CD4-positive, alpha-beta T cell treated with Interleukin-4 for 4 hours (primary cell): ENCODE results near the gene TENM4.

Source experiments
- DNase-seq: peaks from one replicate; pipeline ENCODE4 v3.0.0-alpha.2; 2020

Gene TENM4

GRCh38 chr11:78823588-78823987 is 617.2 kb downstream of the TENM4 start:
- no peak for DNase-seq

DNA sequence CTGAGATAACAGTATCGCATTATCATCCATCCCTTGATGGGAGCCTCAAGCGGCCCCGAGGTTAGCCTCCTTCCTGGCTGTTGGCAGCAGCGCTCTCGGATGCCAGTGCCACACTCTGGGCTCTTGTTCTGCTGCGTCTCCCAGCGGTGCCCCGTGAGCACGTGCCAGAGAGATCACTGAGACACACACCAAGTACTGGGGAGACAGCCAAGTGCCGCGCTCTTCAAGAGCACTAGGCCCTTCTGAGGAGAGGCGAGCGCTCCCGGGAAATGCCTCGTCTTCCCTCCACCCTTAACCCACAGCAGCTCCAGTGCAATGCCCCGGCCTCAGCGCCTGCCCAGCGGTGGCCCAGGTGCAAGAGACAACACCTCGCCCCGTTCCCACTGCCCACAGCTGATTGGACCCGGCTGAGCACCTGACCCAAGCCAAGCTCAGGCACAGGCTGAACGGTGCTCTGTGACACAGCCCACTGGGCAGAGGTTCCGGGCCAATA is 617.9 kb downstream of the TENM4 start:
- no peak for DNase-seq

- DNase-seq: no peak
Measured at GRCh38 chr11:78821371-78822306, 619.2 kb downstream of the TENM4 start.

DNA sequence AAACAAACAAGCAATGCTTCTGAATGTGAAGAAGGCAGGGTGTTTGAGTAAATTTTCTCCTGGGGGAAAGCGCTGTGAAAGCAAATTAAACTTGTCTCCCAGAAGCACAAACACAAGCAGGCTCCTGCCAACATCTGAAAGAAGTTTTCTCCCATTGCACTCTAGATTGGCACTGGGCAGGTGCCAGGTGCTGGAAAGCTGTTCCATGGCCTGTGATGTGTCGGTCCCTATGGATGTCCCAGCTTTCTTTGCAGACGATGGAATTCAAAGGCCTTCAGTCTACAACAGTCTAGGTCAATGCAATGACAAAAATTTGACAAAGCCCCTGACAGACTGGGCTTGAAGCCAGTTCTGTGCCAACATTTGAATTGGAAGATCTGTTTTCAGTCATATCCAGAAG is 620.1 kb downstream of the TENM4 start:
- DNase-seq: no peak

DNA sequence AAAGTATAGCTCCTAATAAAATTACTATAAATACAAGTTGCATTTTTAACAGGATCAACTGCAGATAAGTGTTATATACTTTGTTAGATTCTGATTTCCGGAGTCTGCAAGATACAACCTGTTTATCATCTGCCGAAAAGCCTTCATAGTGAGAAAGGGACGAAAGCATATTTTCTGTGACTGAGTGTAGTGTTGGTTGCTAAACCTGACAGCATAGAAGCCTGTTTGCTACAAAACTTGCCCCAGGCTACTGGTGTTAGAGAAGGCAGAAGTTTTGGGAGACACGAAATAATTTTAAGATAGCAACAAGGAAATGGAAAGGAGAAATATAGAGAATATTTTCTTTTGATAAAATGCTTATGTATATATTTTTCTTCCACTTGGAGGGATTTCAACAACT is 622.6 kb downstream of the TENM4 start:
- DNase-seq: no peak

DNA sequence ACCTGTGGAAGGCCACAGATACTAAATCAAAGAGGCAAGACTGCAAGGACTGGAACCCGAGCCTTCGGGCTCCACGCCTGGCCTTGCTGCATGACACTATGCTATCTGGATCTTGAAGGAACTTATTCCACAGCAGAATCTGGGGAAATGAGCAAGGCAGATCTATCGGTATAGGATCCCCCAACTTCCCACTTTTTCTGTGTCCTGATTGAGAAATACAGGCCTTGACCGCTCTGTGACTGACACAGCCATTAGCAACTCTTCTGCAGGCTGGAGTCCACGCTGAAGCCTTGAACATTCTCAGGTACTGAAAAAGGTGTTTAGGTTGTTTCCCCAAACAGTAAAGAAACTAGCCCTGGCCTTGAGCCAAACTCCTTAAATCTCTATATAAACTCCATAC is 625.0 kb downstream of the TENM4 start:
- no peak for DNase-seq

GRCh38 chr11:78812513-78813293 is 628.1 kb downstream of the TENM4 start:
- DNase-seq: no peak

- DNase-seq: no peak
Measured at GRCh38 chr11:78810559-78811009, 630.2 kb downstream of the TENM4 start.

DNA sequence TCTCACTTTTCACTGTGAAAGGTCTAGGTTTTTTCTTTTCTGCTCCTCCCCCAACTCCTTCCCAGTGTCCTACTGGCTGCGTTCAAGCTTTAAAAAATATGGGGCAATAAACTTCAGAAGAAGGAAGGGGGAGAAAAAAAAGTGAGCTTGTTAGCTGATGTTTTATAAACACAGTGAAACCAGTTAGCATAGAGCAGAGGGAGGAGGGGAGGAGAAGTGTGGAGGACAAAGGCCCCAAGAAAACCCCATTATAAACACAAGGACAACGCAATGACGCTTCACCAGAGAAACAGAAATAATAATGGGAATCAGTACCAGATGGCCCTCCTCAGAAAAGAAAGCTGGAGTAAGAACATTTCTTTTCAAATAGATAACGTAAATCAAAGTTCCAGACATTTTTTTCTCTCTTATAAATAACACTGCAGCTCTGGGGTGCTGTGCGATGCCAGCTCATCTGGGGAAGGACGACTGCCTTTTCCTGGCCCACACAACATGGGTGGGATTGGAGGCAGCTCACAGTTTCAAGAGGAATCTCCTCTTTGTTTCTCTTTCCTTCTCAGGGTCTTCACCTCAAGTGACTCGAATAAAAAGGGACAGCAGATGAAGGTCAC is 630.8 kb downstream of the TENM4 start:
- DNase-seq: no peak

DNA sequence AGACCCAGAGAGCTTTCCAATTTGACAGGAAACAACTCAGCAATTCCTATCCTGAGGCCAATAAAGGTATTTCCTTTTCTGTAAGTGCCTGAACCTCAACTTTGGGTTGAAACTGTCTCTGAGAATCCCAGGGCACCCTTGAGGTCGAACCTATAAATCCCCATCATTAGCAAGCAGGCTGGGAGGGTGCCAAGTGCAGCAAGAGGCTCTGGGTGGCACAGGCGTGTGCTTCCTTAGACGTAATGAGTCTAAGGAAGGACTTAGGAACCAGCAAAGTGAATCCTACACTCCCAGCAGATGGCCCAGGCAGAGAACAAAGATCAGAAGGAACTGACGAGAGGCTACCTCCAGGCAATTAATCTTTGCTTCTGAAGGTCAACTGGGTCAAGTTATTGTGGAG is 631.9 kb downstream of the TENM4 start:
- DNase-seq: no peak

DNA sequence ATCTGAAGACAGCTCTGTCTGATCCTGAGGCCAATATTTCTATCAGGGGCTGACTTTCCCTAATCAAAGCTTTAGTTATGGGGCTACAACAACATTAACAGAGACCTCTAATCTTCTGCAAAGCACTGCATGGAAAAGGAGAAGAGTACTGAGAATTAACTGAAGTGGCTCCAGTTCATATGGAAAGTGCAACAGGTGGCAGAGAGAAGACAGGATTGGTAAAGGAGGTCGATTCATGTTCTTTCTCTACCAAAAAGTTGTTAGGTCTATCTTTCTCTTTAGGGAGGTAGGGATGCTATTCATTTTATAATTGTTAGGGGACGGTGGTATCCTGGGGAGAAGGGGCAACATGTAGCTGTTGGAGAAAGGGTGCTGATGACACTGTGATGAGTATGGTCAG is 633.5 kb downstream of the TENM4 start:
- DNase-seq: no peak

- DNase-seq: no peak
Measured at GRCh38 chr11:78806214-78807004, 634.4 kb downstream of the TENM4 start.

DNA sequence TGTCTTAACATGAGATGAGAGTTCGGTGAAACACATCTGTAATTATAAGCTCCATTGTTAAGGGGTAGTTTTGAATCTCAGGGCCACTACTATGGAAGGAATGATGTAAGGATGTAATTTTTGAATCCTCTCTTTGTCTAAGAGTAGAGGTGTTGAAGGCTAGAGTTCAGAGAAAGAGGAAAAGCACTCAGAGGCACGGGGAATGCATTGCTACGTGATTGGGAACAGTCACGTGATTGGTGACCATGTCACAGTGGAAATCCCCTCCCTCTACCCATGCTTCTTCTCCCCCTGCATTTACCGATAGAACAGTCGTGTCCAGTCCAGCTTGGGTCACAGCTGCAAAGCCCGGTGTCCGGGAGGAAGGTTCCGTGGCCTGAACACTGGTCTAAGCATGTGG is 635.8 kb downstream of the TENM4 start:
- no peak for DNase-seq

GRCh38 chr11:78803995-78804394 is 636.8 kb downstream of the TENM4 start:
- DNase-seq: no peak

DNA sequence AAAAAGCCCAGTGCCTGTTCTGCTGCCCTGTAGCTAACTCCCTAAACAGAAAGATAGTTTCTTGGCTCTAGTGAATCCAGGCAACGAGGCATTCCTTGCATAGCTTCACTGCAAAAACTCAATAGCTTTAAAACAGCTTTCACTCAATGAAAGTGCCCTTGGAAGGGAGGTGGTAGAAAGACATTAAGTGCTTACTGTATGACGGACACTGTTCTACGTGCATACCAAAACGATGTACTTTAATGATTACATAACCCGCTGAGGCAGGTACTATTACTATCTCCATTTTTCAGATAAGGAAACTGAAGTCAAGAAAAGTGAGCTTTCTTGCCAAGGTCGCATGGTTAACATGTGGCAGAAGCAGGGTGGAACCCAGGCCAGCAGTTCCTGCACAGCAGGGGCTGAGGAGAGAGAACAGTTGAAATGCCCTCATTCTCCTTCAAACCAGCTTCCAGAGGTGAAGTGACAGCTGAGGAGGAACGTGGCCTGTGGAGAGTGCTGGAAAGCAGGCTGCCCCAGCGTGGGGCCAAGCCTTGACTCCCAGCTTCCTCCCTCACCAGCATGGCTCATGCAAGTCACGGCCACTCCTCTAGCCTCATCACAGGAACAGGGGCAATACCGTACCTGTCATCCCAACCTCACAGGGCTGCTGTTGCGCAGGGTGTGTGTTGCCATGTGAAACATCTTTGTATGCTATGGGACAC is 638.6 kb downstream of the TENM4 start:
- DNase-seq: no peak

- DNase-seq: no peak
Measured at GRCh38 chr11:78801161-78801884, 639.5 kb downstream of the TENM4 start.

GRCh38 chr11:78800756-78801155 is 640.1 kb downstream of the TENM4 start:
- DNase-seq: no peak

DNA sequence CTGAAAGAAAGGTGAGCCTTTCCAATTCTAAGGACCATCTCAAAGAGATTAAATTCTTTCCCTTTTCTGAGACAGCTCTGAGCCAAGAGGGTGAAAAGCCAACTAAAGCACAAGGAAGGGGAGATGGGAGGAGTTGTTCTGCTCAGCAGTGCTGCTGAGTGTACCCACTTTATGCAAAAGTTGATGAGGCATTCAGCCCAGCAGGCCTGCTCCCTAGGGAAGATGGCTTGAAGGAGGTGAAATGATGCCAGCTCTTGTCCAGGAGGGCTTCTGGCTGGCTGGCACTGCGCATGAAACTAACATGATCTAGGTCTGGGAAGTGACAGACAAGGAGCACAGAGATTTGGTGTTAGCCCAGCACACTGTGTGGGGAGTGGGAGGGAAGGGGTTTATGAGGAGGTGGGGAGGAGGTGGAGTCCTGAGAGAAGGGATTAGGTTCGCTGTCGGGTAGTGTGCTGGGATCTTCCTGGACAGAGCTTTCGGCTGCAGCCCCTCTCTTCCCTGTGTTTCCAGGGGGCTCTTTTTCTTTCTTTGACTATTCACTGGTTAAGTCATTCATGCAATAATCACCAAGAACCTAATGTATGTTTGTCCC is 640.6 kb downstream of the TENM4 start:
- no peak for DNase-seq

DNA sequence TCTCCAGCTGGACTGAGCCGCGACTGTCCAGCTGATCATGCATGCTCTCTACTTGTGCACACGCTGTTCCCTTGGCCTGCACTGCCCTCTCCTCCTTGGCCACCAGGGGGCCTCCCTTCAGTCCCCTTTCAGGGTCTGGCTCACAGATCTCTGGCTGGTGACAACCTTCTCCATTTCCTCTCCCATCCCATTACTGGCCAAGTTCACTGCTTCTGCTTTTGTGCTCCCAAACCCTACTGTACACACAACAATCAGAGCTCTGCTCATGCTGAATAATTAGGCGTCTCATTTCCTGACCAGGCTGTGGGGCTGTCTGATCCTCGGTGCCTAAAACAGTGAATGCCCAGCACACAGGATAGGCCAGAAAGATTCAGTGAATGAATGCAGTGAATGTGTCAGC is 642.2 kb downstream of the TENM4 start:
- DNase-seq: no peak

DNA sequence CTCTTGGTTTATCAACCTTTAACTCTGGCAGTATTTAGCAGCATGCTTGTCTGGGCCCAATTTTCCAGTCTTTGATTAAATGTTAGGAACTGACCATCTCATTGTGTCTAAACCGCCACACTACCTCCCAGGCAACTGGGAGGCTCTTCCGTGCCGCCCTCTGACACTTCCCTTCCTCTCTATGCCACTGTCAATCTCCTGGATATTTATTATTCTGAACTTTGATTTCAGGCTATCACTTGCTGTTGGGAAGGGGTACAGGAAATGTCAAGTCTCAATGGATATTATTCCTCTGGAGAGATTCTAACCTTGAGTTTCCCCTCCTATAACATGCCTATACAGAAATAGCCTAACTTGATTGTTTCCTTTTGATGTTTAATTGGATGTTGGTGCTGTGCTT is 643.3 kb downstream of the TENM4 start:
- no peak for DNase-seq

DNA sequence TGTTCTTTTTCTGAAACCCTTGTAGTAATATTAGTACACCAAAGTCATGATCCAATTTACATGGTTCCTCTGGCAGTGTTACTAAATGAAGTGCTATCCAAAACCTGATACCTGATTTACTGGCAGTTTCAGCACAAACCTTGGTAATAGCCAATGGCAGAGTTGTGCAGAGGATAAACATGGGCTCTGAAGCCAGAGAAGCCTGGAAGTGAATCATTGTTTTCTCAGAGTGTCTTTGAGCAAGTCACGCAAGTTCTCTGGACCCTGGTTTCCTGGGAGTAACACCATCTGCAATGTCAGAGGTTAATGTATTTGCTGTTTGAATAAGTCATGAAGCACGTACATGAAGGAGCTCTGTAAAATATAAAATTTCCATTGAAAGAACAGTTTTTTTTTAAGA is 643.9 kb downstream of the TENM4 start:
- no peak for DNase-seq
